GOT3 (cell line): Measurements from ENCODE around the gene ANKRD11.
"Not testable (repeated sequence)": the region's sequence is repeated elsewhere in the genome, so short reads cannot be mapped to it uniquely, and the experiment has no call there.

ENCODE experiments used
- DNase-seq: peaks from one replicate; lab custom pipeline; 2025; ENCODE audit warnings: mixed read lengths; lab: John Stamatoyannopoulos, UW

ANKRD11 gene

GRCh38 chr16:89363621-89364393 lies 126.6 kb downstream of the ANKRD11 start:
- DNase-seq: no peak

GRCh38 chr16:89362540-89363223 lies 127.7 kb downstream of the ANKRD11 start:
- DNase-seq: not testable (repeated sequence)

- DNase-seq: no peak
Observed at GRCh38 chr16:89361751-89362539, 128.4 kb downstream of the ANKRD11 start.

GRCh38 chr16:89360760-89361435 lies 129.5 kb downstream of the ANKRD11 start:
- DNase-seq: no peak

- DNase-seq: no peak
Observed at GRCh38 chr16:89359264-89360147, 130.9 kb downstream of the ANKRD11 start.

GRCh38 chr16:89358030-89359005 lies 132.0 kb downstream of the ANKRD11 start:
- no peak for DNase-seq

- no peak for DNase-seq
Observed at GRCh38 chr16:89357055-89357816, 133.1 kb downstream of the ANKRD11 start.

- no peak for DNase-seq
Observed at GRCh38 chr16:89355686-89356085, 134.7 kb downstream of the ANKRD11 start.

GRCh38 chr16:89355007-89355406 lies 135.4 kb downstream of the ANKRD11 start:
- DNase-seq: no peak

GRCh38 chr16:89354325-89354724 lies 136.0 kb downstream of the ANKRD11 start:
- no peak for DNase-seq

- DNase-seq: no peak
Observed at GRCh38 chr16:89352091-89352681, 138.2 kb downstream of the ANKRD11 start.

- no peak for DNase-seq
Observed at GRCh38 chr16:89351645-89352044, 138.7 kb downstream of the ANKRD11 start.

- DNase-seq: no peak
Observed at GRCh38 chr16:89350701-89351380, 139.5 kb downstream of the ANKRD11 start.

- DNase-seq: no peak
Observed at GRCh38 chr16:89349947-89350633, 140.3 kb downstream of the ANKRD11 start.

- DNase-seq: no peak
Observed at GRCh38 chr16:89347807-89348206, 142.6 kb downstream of the ANKRD11 start.

- no peak for DNase-seq
Observed at GRCh38 chr16:89346869-89347268, 143.5 kb downstream of the ANKRD11 start.

GRCh38 chr16:89345642-89346150 lies 144.7 kb downstream of the ANKRD11 start:
- DNase-seq: no peak
